GM21619 (cell line): ENCODE measurements around the gene SLC25A51.

Source experiments
- ATAC-seq: cut with Tn5 transposase; IDR thresholded peaks from one replicate; pipeline ENCODE4 v1.9.1; 2021; ENCODE audit not compliant: unreplicated experiment

SLC25A51 gene

GRCh38 chr9:37839496-37840461, 64.1 kb downstream of the SLC25A51 start:
- ATAC-seq: no peak
